Measurements from ENCODE around the gene GVQW3.
A peak's percentile ranks its signal among the peaks of the same experiment; 100 is the strongest.

The GVQW3 gene

GRCh38 chr11:76445121-76446084, 64.3 kb downstream of the GVQW3 start:
- DNase-seq (ENCODE audit: low spot score), result peak; percentile 67

GRCh38 chr11:76448506-76448905, 67.4 kb downstream of the GVQW3 start:
- no peak for DNase-seq (ENCODE audit: low spot score)

GRCh38 chr11:76453248-76453647, 72.1 kb downstream of the GVQW3 start:
- no peak for DNase-seq (ENCODE audit: low spot score)

GRCh38 chr11:76455331-76455730, 74.2 kb downstream of the GVQW3 start:
- no peak for DNase-seq (ENCODE audit: low spot score)

- DNase-seq (ENCODE audit: low spot score), result no peak
These were observed 74.8 kb downstream of the GVQW3 start for GRCh38 chr11:76455931-76456330.

GRCh38 chr11:76456571-76456970, 75.4 kb downstream of the GVQW3 start:
- DNase-seq (ENCODE audit: low spot score), result no peak

Measured in hematopoietic multipotent progenitor cell treated with erythropoietin and hydrocortisone succinate and interleukin-3 and kit ligand, for 15 days (in vitro differentiated cells).